ENCODE results near the gene OR1D5.
"Not testable (repeated sequence)": the region's sequence is repeated elsewhere in the genome, so short reads cannot be mapped to it uniquely, and the experiment has no call there.

DNA sequence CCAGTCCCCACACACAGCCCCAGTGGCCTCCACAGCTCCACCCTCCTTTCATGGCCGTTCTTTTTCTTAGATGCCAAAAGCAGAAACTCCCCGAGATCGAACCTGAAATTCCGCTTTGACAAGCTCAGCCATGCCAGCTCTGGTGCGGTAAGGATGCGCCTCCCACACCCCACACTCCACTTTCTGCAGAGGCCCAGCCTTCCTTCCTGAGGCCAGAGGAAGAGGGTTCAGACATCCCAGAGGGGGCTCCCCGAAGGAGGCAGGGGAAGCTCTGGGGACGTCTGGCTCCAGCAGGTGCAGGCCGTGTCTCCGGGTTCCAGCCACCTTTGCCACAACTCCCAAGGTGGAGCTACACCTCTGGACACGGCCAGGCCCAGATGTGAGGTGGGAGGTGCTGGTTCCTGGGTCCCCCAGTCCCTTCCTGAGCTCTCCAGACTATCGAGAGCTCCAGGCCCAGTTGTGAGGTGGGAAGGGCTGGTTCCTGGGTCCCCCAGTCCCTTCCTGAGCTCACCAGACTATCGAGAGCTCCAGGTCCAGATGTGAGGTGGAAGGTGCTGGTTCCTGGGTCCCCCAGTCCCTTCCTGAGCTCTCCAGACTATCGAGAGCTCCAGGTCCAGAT is 32.4 kb downstream of the OR1D5 start:
- TF ChIP-seq, protein P1, sequence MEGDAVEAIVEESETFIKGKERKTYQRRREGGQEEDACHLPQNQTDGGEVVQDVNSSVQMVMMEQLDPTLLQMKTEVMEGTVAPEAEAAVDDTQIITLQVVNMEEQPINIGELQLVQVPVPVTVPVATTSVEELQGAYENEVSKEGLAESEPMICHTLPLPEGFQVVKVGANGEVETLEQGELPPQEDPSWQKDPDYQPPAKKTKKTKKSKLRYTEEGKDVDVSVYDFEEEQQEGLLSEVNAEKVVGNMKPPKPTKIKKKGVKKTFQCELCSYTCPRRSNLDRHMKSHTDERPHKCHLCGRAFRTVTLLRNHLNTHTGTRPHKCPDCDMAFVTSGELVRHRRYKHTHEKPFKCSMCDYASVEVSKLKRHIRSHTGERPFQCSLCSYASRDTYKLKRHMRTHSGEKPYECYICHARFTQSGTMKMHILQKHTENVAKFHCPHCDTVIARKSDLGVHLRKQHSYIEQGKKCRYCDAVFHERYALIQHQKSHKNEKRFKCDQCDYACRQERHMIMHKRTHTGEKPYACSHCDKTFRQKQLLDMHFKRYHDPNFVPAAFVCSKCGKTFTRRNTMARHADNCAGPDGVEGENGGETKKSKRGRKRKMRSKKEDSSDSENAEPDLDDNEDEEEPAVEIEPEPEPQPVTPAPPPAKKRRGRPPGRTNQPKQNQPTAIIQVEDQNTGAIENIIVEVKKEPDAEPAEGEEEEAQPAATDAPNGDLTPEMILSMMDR (IDR thresholded peaks at IDR 0.05) = not testable (repeated sequence)
- TF ChIP-seq POLR2A (IDR thresholded peaks at IDR 0.05) = not testable (repeated sequence)

Data from prostate gland (tissue), 2 donors.